Ascending aorta (tissue), 2 donors: ENCODE data around the gene RBPJ. TPM values are rescaled to one million over a fixed set of nuclear protein-coding genes. Genes with fewer than 3 reads are reported as not detected.

ENCODE experiments used
- DNase-seq, 2 donors: peaks; one replicate each; pipeline ENCODE4 v3.0.0-alpha.2; 2019; ENCODE audit warnings: low spot score in 2 of 2
- H3K27ac ChIP-seq, 2 donors: fragments of 200-600 bp; sonication (generic); one replicate each; pipeline ENCODE4 v1.5.1; 2016 to 2017; ENCODE audit warnings: mild to moderate bottlenecking in 1 of 2
- H3K27me3 ChIP-seq: fragments of 200-600 bp; sonication (generic); one replicate; pipeline ENCODE4 v1.5.1; 2017
- H3K36me3 ChIP-seq, 2 donors: fragments of 200-600 bp; sonication (generic); one replicate each; pipeline ENCODE4 v1.5.1; 2016
- H3K4me1 ChIP-seq, 2 donors: fragments of 200-600 bp; sonication (generic); one replicate each; pipeline ENCODE4 v1.5.1; 2016 to 2017; ENCODE audit warnings: mild to moderate bottlenecking in 1 of 2
- H3K4me3 ChIP-seq, 2 donors: fragments of 200-600 bp; sonication (generic); one replicate each; pipeline ENCODE4 v1.5.1; 2016 to 2017; ENCODE audit warnings: mild to moderate bottlenecking in 1 of 2
- H3K9me3 ChIP-seq, 2 donors: fragments of 200-600 bp; sonication (generic); one replicate each; pipeline ENCODE4 v1.5.1; 2016
- CTCF ChIP-seq, 3 experiments: fragments of 200-600 bp in 2 of 3; fragments of 450-650 bp in 1 of 3; sonication (generic) in 2 of 3; IDR thresholded peaks; one replicate each; pipeline ENCODE4 v1.5.1; 2016 to 2019; ENCODE audit warnings: antibody characterized with exemption in 3 of 3, mild to moderate bottlenecking in 1 of 3, moderate library complexity in 1 of 3
- intact Hi-C: fragments of 100-400 bp; cut with DNase I; formaldehyde crosslinking; loops from one replicate; pipeline ENCODE4 v1.15.1; 2023
- total RNA-seq: library from RNA; depleted of rRNA; stranded (reverse); fragments of >200 nt; gene quantifications from one replicate; pipeline ENCODE4 v1.1.0, GENCODE V29; 2016

The RBPJ gene
- total RNA-seq, 1 donor from 2014 or later: 17.6 TPM

- H3K36me3 ChIP-seq: peaks cover 0 to 9% of the 10 kb centered on the region in 2 donors
- DNase-seq: no peak
- no peak for TF ChIP-seq CTCF (IDR thresholded peaks at IDR 0.05)
Observed at GRCh38 chr4:26384380-26385057, 63.7 kb downstream of the RBPJ start.

GRCh38 chr4:26385690-26386089, 64.9 kb downstream of the RBPJ start:
- no peaks in the 10 kb centered on the region for H3K9me3 ChIP-seq
- intact Hi-C loops: no loop called here
- H3K27me3 ChIP-seq: no peaks in the 10 kb centered on the region
- H3K36me3 ChIP-seq: peaks cover 0 to 9% of the 10 kb centered on the region in 2 donors
- DNase-seq: no peak
- TF ChIP-seq CTCF (IDR thresholded peaks at IDR 0.05): no peak
- no peak overlapping the region for H3K4me3 ChIP-seq
- no peak overlapping the region for H3K27ac ChIP-seq
- H3K4me1 ChIP-seq: no peaks in the 10 kb centered on the region

More at GRCh38 chr4:26384380-26385057, 63.7 kb downstream of the RBPJ start:
- H3K9me3 ChIP-seq: no peaks in the 10 kb centered on the region
- no peak overlapping the region for H3K4me3 ChIP-seq
- H3K27me3 ChIP-seq: no peaks in the 10 kb centered on the region
- H3K4me1 ChIP-seq: no peaks in the 10 kb centered on the region
- intact Hi-C loops: no loop called here
- H3K27ac ChIP-seq: no peak overlapping the region

- DNase-seq: no peak
- intact Hi-C loops: no loop called here
- no peak for TF ChIP-seq CTCF (IDR thresholded peaks at IDR 0.05)
- Histone ChIP-seq H3K4me1 (no peaks in the 10 kb centered on the region), H3K36me3 (peaks cover 0 to 9% of the 10 kb centered on the region in 2 donors), H3K9me3 (no peaks in the 10 kb centered on the region), H3K27me3 (no peaks in the 10 kb centered on the region), H3K27ac (no peak overlapping the region), H3K4me3 (no peak overlapping the region)
Observed at GRCh38 chr4:26386386-26386785, 65.6 kb downstream of the RBPJ start.

- no peak for TF ChIP-seq CTCF (IDR thresholded peaks at IDR 0.05)
- no peak overlapping the region for H3K4me3 ChIP-seq
- intact Hi-C loops: no loop called here
- H3K4me1 ChIP-seq: no peaks in the 10 kb centered on the region
- no peaks in the 10 kb centered on the region for H3K9me3 ChIP-seq
- DNase-seq: no peak
- H3K36me3 ChIP-seq: peaks cover 0 to 16% of the 10 kb centered on the region in 2 donors
- no peak overlapping the region for H3K27ac ChIP-seq
- H3K27me3 ChIP-seq: no peaks in the 10 kb centered on the region
Observed at GRCh38 chr4:26388671-26389070, 67.9 kb downstream of the RBPJ start.

GRCh38 chr4:26397086-26397485, 76.3 kb downstream of the RBPJ start:
- Histone ChIP-seq H3K4me1 (no peaks in the 10 kb centered on the region), H3K36me3 (peaks cover 0 to 7% of the 10 kb centered on the region in 2 donors), H3K27me3 (no peaks in the 10 kb centered on the region), H3K4me3 (no peak overlapping the region), H3K27ac (no peak overlapping the region), H3K9me3 (no peaks in the 10 kb centered on the region)
- no peak for DNase-seq
- no peak for TF ChIP-seq CTCF (IDR thresholded peaks at IDR 0.05)
- intact Hi-C loops: no loop called here
